Head of caudate nucleus (tissue), 42 donors: ENCODE data around the gene CTNNA3.

Experiments
- DNase-seq, 42 donors: peaks; one replicate each; pipeline versions ENCODE4 v3.0.0 to v3.0.0-alpha.2; 2020 to 2021; ENCODE audit warnings: mixed read lengths in 7 of 42
- intact Hi-C: fragments of 100-400 bp; cut with DNase I; formaldehyde crosslinking; loops from one replicate; pipeline ENCODE4 v1.15.0; 2022

Gene CTNNA3

DNA sequence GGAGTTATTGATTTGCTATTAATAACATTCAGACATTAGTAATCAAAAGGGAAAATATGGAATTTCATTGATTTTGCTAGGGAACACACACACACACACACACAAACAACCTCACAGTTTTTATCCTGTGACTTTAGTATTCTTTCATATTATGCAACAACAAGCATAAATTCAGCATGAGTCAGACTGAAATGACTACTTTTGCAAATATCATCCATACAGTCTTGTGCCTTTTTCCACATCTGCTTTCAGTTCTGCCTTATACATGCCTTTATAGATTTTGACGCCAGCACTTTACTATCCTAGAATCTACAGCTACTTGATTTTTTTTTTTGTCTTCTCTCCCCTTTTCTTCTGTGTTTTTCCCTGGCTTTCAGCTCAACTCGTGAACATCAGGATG, 1745.9 kb downstream of the CTNNA3 start:
- DNase-seq: no peak

GRCh38 chr10:65949526-65949925, 1746.5 kb downstream of the CTNNA3 start:
- intact Hi-C loops: no loop called here

More for the DNA sequence above, 1745.9 kb downstream of the CTNNA3 start:
- intact Hi-C loops: no loop called here

GRCh38 chr10:65945061-65945460, 1750.9 kb downstream of the CTNNA3 start:
- DNase-seq: no peak
- intact Hi-C loops: no loop called here

More at GRCh38 chr10:65949526-65949925, 1746.5 kb downstream of the CTNNA3 start:
- no peak for DNase-seq

DNA sequence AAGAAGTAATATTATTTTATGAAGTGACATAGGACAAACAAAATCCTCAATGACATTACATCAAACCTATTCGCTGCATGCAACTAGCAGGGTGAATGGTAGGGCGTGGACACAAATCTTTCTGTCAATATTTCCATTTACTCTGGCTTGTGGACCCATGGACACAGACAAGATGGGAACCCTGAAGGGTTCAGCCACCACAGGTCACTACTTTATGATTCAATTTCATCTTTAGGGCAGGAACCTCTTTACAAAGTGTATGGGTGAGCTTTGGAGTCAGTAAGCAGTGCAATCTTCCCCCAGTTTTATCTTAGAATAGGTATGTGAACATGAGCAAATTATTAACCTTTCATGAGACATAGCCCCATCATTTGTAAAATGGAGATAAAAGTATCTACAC, 1752.5 kb downstream of the CTNNA3 start:
- DNase-seq: no peak
- intact Hi-C loops: no loop called here

- intact Hi-C loops: no loop called here
- DNase-seq: no peak
Observed at GRCh38 chr10:65940816-65941662, 1755.0 kb downstream of the CTNNA3 start.

- no peak for DNase-seq
- intact Hi-C loops: no loop called here
Observed at GRCh38 chr10:65940105-65940504, 1755.9 kb downstream of the CTNNA3 start.

GRCh38 chr10:65931291-65932070, 1764.5 kb downstream of the CTNNA3 start:
- intact Hi-C loops: no loop called here
- no peak for DNase-seq

DNA sequence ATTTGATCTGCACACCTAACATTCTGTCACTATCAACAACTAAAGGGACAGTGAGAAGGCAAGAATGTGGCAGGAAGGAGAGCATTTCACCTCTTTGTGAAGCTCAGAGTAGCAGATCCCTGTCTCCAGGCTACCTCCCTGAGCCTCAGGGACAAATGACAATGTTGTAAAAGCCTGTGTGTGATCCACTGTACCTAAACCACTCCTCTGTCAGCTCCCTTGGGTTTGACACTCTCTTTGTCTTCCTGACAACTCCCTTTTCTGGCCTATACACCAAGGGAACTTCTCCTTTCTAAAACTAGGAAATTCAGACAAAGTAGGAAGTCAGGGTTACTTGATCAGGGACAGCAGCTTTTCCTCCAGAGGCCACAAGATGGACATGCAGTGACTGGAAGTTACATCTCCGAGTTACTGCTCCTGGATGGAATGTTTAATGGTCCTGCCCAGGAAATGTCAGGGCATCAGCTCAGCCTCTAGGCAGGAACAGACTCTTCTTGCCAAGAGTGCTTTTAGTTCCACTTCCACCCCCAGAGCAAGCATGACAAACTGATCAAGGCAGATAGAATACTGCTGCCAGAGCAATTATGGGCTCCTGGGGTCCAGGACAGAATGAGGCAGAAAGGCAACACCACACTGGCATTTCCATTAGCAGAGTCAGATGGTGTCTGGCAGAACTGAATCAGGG, 1784.7 kb downstream of the CTNNA3 start:
- intact Hi-C loops: no loop called here
- DNase-seq: no peak

- DNase-seq: no peak
- intact Hi-C loops: no loop called here
Observed at GRCh38 chr10:65910209-65910608, 1785.8 kb downstream of the CTNNA3 start.

DNA sequence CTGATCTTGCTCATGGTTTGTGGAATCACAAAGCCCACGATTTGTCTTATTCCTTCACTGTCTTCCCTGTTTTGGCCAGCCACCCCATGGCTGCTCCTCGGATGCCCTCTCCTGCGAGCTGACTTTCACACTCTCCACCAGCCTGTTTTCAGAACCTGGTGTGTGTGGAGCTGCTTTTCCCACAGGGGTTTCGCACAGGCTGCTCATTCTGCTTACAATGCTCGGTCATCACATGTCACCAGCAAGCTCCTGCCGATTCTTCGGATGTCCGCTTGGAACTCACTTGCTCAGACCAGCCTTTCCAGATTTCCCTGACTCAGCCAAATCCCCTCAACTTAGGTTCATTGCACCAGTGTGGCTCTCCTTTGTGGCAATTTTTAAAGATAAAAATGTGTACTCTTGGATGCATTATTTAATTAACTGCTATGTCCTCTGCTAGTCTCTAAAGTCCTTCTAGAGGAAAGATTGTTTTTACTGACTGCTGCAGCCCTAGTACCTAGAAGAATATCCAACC, 1788.7 kb downstream of the CTNNA3 start:
- intact Hi-C loops: no loop called here
- DNase-seq: no peak

DNA sequence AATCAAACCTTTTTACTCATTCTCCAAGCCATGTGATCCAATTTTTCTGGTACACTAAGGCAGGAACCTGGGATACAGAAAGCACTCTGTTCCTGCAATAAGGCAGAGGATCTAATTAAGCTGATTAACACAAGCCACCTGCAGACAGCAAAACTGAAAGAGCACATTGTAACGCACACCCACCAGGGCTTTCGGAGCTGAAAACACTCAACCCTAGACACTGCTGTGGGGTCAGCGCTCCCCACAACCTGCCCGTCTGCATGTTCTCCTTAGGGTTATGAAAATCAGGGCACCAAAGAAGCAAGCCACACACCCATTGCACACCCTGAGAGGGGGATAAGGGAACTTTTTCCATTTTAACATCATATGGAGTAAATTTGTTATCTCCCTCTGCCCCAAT, 1792.4 kb downstream of the CTNNA3 start:
- DNase-seq: no peak
- intact Hi-C loops: no loop called here

DNA sequence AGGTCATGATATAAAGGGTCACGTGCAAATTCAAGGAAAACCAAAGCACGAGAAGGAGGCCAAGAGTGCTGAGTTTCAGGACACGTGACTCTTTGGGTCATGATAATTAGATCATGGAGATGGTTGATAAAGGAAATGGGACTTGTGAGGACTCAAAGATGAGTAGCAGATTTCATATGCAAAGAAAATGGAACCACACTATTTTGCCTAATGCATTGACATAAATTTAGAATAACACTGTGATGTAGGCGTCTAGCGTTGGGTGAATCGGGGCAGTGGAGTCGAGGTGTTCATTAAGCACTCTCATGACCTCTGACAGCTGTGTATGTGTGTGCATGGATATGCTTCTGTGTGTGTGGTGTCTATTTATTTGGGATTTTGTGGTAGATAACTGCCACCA, 1795.7 kb downstream of the CTNNA3 start:
- intact Hi-C loops: no loop called here
- no peak for DNase-seq

DNA sequence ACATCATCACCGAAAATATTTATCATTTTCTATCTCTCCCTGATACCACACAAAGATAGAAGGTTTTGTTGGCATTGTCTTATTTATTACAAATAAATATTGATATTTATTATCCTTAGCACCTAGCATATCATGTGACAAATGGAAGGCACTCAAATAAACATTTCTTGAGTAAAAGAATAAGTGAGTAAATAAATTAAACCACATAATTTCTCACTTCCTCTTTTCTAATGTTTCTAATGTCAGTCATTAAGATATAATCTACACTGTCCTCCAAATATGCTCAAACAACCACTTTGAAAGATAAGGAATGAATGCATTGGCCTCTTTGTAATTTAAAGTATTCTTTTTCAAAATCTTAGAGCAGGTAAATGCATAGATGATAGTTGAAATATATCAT, 1797.9 kb downstream of the CTNNA3 start:
- no peak for DNase-seq
- intact Hi-C loops: no loop called here

GRCh38 chr10:65894961-65895360, 1801.0 kb downstream of the CTNNA3 start:
- intact Hi-C loops: no loop called here
- no peak for DNase-seq

- intact Hi-C loops: no loop called here
- DNase-seq: no peak
Observed at GRCh38 chr10:65894379-65894778, 1801.6 kb downstream of the CTNNA3 start.

- intact Hi-C loops: no loop called here
- DNase-seq: no peak
Observed at GRCh38 chr10:65893676-65894075, 1802.3 kb downstream of the CTNNA3 start.

DNA sequence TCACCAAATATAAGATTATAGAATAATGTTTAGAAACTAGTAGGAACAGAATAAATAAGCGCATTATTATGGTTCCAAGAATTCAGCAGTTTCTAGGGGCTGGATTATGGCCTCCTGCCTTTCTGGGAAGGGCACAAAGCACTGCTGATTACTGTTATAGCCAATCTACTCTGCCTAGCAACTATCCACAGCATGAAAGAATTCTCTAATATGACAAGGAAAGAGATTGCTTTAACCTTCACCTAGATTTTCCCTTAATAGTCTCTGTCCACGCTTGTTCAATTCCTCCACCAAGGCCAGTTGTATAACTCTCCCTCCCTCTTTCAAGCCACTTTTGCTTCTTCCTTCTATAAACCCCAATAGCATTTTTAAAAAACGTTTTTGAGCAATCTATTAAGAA, 1803.7 kb downstream of the CTNNA3 start:
- DNase-seq: no peak
- intact Hi-C loops: no loop called here

DNA sequence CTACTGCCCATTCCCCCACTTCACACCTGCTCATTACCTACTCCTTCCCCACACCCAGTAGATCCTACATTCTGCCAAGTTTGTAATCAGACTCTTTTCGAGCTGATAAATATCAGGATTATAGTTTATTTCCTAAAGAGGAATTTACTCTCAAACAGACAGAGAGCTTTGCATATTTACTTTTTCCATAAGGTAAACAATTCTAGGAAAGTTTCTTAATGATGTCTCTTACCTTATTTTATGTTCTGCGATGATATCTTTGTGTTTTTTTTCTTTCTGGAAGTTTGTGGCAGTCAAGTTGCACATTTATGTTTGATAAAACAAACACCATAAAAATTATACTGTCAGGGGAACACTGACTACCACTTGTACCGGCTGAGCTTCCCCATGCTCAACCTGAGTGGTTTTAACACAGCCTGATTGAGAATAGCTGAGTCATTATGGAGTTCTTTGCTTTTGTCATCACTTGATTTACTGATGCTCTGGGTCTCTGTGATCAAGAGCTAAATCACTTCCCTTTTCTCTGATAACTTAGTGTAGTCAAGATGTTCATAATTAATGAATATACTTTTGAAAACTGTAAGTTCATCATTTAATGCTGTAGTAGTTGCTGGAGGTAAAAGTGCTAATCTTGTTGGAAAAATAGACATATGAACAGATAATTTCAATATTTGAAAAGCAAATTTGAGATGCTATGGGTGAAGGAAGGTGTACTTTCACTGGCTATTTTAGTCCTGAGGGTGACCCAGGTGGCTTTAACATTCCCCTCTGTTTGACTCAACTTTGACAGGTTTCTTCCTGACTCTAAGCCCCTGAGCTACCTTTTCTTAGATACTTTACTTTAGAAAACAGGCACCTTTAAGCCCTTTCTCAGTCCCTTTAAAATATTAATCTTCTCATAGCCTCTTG, 1804.7 kb downstream of the CTNNA3 start:
- DNase-seq: no peak
- intact Hi-C loops: no loop called here

GRCh38 chr10:65864529-65864928, 1831.5 kb downstream of the CTNNA3 start:
- DNase-seq: no peak
- intact Hi-C loops: no loop called here
